ENCODE measurements around the gene CCM2.
A peak's percentile ranks its signal among the peaks of the same experiment; 100 is the strongest.

CCM2 gene

GRCh38 chr7:44994877-44995554, 5.0 kb upstream of the CCM2 start:
- H3K4me3 ChIP-seq (ENCODE audit: low read length), result peak overlapping the region; percentile 40; the same call in 1 of the 2 replicates
- no peak for TF ChIP-seq ZNF274 (IDR thresholded peaks at IDR 0.05; ENCODE audit: low read depth, low read length)

- H3K4me3 ChIP-seq (ENCODE audit: low read length), result peak overlapping the region; percentile 33; the same call in 1 of the 2 replicates
- no peak for TF ChIP-seq ZNF274 (IDR thresholded peaks at IDR 0.05; ENCODE audit: low read depth, low read length)
These were observed 4.2 kb upstream of the CCM2 start for GRCh38 chr7:44995555-44996493.

GRCh38 chr7:44998153-44998871, 1.7 kb upstream of the CCM2 start:
- no peak for TF ChIP-seq ZNF274 (IDR thresholded peaks at IDR 0.05; ENCODE audit: low read depth, low read length)
- H3K4me3 ChIP-seq (ENCODE audit: low read length), result peak overlapping the region; percentile 96; the same call in 1 of the 2 replicates

DNA sequence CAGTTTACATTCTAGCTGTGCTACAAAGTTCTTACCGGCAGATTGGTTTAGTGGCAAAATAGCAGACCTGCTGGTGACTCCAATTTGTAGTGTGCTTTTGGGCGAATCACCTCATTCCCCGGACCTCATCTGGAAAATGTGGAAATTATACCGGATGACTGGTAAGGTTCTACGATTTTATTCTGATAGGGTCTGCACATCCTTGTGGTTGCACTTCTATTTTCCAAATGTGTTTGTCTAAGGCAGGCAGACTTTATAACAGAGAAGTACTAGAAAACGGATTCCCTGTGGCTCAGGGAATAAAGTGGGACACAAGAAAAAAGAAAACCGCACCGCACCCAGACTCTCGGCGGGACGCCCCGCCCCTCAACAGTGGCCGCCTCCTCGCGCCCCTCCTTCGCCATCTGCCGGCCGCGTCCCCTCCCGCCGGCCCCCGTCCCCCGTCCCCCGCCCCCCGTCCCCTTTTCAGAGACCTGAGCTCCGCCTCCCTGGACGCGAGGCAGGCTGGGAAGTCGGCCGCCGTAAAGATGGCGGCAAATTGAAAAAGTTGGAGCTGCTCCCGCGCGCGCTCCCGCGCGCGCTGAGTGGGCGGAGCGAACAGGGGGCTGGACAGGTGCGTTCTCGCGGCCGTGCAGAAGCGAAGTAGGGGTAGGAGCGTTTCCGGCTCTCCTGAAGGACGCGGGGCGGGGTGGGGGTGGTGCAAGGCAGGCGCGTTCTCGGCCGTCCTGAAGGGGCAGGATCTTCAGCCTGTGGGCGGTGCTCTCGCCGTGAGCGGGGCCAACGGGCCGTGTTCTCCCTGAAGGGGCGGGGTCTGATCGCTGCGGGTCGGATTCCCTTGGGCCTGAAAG, 532 bp upstream of the CCM2 start:
- H3K4me3 ChIP-seq (ENCODE audit: low read length), result peak overlapping the region; percentile 96
- TF ChIP-seq ZNF274 (IDR thresholded peaks at IDR 0.05; ENCODE audit: low read depth, low read length), result no peak

- H3K4me3 ChIP-seq (ENCODE audit: low read length), result peak overlapping the region; percentile 100
- TF ChIP-seq ZNF274 (IDR thresholded peaks at IDR 0.05; ENCODE audit: low read depth, low read length), result no peak
These were observed 1.2 kb downstream of the CCM2 start for GRCh38 chr7:45001138-45001694.

DNA sequence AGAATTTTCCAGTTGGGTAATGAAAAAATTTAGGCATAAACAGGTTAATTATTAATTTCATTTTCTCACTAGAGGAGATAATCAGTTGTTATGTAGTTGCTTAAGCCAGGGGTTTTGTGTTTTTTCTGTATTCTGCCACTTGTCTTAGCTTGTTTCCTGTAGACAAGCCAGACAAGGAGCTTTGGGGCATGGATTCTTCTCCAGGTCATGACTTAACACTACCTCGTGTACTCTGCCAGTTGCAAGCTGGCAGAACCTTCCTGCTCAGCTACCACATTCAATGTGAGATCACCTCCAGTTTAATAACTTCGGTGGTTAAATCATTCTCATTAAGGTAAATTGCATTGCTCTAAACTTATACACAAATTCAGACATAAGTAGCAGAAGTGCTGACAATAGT, 1.8 kb downstream of the CCM2 start:
- no peak for TF ChIP-seq ZNF274 (IDR thresholded peaks at IDR 0.05; ENCODE audit: low read depth, low read length)
- peak overlapping the region; percentile 100 for H3K4me3 ChIP-seq (ENCODE audit: low read length)

- no peak for TF ChIP-seq ZNF274 (IDR thresholded peaks at IDR 0.05; ENCODE audit: low read depth, low read length)
These were observed 3.8 kb downstream of the CCM2 start for GRCh38 chr7:45003789-45004188.

GRCh38 chr7:45007106-45007505, 7.1 kb downstream of the CCM2 start:
- no peak overlapping the region for H3K4me3 ChIP-seq (ENCODE audit: low read length)
- TF ChIP-seq ZNF274 (IDR thresholded peaks at IDR 0.05; ENCODE audit: low read depth, low read length), result no peak

More at GRCh38 chr7:45003789-45004188, 3.8 kb downstream of the CCM2 start:
- H3K4me3 ChIP-seq (ENCODE audit: low read length), result no peak overlapping the region

GRCh38 chr7:45007571-45008328, 7.7 kb downstream of the CCM2 start:
- no peak for TF ChIP-seq ZNF274 (IDR thresholded peaks at IDR 0.05; ENCODE audit: low read depth, low read length)
- no peak overlapping the region for H3K4me3 ChIP-seq (ENCODE audit: low read length)

- H3K4me3 ChIP-seq (ENCODE audit: low read length), result no peak overlapping the region
- no peak for TF ChIP-seq ZNF274 (IDR thresholded peaks at IDR 0.05; ENCODE audit: low read depth, low read length)
These were observed 13.5 kb downstream of the CCM2 start for GRCh38 chr7:45013465-45013967.

GRCh38 chr7:45015313-45015712, 15.3 kb downstream of the CCM2 start:
- no peak overlapping the region for H3K4me3 ChIP-seq (ENCODE audit: low read length)
- no peak for TF ChIP-seq ZNF274 (IDR thresholded peaks at IDR 0.05; ENCODE audit: low read depth, low read length)

GRCh38 chr7:45017253-45017652, 17.3 kb downstream of the CCM2 start:
- no peak for TF ChIP-seq ZNF274 (IDR thresholded peaks at IDR 0.05; ENCODE audit: low read depth, low read length)
- H3K4me3 ChIP-seq (ENCODE audit: low read length), result no peak overlapping the region
